ENCODE measurements around the gene NDEL1.

The NDEL1 gene

DNA sequence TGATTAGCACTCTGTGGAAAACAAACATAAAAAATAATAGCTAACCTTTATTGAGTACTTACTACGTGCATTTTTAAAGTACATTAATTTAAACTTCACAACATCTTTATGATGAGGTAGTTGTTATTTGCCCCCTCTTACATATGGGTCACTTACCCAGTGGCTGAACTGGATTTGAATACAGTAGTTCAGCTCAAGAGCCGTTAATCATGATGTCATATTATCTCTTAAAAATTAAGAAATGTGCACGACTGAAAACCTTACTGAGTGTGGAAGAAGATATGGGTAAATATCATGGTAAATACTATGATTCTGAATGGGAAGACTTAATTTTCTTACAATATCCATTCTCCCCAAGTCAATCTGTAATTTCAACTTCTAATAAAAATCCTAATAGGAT lies 17.6 kb downstream of the NDEL1 start:
- no peak for DNase-seq (ENCODE audit: extremely low read depth in 1 of 2, low read depth in 1 of 2)

- DNase-seq (ENCODE audit: extremely low read depth in 1 of 2, low read depth in 1 of 2): no peak
Observed at GRCh38 chr17:8455665-8456209, 20.1 kb downstream of the NDEL1 start.

DNA sequence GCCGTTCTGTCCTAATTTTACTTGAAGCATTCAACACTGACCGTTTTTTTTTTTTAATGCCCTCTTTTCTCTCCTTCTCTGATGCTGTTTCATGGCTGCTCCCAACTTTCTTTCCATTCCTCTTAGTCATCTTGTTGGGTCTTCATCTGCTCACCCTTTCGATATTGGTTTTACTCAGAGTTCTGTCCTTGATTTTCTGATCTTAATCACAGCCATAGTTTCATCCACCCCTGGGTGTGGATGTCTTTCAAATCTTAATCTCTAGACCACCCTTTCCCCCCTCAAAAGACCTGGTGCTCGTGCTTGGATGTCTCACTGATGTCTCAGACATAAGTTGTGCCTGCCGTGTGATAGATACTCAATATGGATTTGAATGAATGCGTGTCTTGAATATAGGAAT lies 22.4 kb downstream of the NDEL1 start:
- DNase-seq (ENCODE audit: extremely low read depth in 1 of 2, low read depth in 1 of 2): no peak

GRCh38 chr17:8459107-8459506 lies 23.4 kb downstream of the NDEL1 start:
- no peak for DNase-seq (ENCODE audit: extremely low read depth in 1 of 2, low read depth in 1 of 2)

GRCh38 chr17:8459831-8460230 lies 24.1 kb downstream of the NDEL1 start:
- no peak for DNase-seq (ENCODE audit: extremely low read depth in 1 of 2, low read depth in 1 of 2)

GRCh38 chr17:8462564-8462963 lies 26.9 kb downstream of the NDEL1 start:
- DNase-seq (ENCODE audit: extremely low read depth in 1 of 2, low read depth in 1 of 2): no peak

DNA sequence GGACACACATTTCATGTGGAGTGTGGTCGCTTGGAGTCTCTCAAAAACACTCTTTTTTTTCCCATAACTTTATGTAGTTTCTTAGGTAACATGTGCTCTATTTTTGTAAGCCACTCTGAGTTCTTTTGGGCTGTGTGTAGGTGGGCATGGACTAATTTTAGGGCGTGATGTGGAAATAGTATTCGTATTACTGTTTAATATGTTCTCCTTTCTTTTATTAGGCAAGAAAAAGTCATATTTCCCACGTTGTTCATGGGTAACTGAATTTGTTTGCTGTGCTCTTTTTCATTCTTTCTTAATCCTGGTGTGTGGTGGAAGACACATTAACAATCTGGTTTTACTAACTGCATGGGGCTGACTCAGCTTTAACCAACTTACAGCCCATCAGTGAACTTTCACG lies 27.4 kb downstream of the NDEL1 start:
- no peak for DNase-seq (ENCODE audit: extremely low read depth in 1 of 2, low read depth in 1 of 2)

GRCh38 chr17:8464941-8465340 lies 29.3 kb downstream of the NDEL1 start:
- DNase-seq (ENCODE audit: extremely low read depth in 1 of 2, low read depth in 1 of 2): no peak

DNA sequence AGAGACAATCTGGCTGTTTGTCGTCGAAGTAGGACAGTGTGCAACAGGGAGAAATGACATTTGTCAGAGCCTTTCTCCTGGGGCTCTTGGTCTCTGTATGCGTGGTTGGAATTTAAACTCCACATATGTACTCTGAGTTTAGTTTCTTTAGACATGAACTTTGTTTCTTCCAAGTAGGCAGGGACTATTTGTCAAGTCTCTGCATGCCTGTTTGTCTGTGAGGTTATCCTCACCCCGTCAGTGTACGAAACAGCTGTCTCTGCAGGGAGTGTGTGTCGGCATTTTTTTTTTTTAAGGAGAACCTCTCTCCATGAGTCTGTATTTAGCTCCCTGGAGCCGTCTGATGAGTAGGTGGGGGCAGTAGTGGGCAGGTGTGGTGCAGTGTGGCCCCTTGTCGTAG lies 29.7 kb downstream of the NDEL1 start:
- DNase-seq (ENCODE audit: extremely low read depth in 1 of 2, low read depth in 1 of 2): no peak

DNA sequence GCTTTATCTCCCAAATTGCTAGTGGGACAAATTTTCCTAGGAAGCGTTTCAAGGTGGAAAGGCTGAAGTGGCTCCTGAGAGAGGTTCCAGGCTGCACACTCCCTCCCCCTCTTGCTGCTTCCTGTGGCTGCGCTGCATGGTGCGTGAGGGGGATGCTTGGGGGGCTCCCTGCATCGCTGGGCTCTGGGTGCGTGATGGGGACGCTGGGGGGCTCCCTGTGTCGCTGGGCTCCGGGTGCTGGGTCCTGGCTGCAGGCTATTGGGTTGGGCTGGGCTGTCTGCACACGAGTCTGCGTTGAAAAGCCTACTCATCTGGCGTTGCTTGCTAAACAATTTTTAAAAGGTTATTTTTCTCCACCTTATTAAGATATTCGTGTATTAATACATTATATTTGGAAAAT lies 30.1 kb downstream of the NDEL1 start:
- no peak for DNase-seq (ENCODE audit: extremely low read depth in 1 of 2, low read depth in 1 of 2)

GRCh38 chr17:8466456-8466855 lies 30.8 kb downstream of the NDEL1 start:
- no peak for DNase-seq (ENCODE audit: extremely low read depth in 1 of 2, low read depth in 1 of 2)

GRCh38 chr17:8466873-8467272 lies 31.2 kb downstream of the NDEL1 start:
- no peak for DNase-seq (ENCODE audit: extremely low read depth in 1 of 2, low read depth in 1 of 2)

GRCh38 chr17:8467527-8467926 lies 31.8 kb downstream of the NDEL1 start:
- no peak for DNase-seq (ENCODE audit: extremely low read depth in 1 of 2, low read depth in 1 of 2)

DNA sequence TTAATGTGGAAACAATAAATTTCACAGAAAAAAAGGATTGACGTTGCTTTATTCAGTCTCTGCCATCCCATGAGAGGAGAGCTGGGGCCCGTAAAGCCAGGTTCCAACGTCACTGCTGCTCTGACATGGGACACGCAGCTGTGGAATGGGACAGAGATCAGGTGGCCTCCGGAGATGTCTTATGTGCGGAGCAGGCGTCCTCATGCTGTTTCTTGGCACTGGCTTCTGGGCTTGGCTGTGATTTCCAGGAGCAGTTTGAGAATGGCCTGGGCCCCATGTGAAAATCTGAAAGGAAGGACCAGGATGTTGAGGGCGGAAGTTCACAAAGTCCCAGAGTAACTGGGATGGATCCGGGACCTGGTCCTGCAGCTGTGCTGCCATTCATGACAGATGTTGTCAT lies 32.4 kb downstream of the NDEL1 start:
- no peak for DNase-seq (ENCODE audit: extremely low read depth in 1 of 2, low read depth in 1 of 2)

GRCh38 chr17:8468980-8469379 lies 33.3 kb downstream of the NDEL1 start:
- no peak for DNase-seq (ENCODE audit: extremely low read depth in 1 of 2, low read depth in 1 of 2)

DNA sequence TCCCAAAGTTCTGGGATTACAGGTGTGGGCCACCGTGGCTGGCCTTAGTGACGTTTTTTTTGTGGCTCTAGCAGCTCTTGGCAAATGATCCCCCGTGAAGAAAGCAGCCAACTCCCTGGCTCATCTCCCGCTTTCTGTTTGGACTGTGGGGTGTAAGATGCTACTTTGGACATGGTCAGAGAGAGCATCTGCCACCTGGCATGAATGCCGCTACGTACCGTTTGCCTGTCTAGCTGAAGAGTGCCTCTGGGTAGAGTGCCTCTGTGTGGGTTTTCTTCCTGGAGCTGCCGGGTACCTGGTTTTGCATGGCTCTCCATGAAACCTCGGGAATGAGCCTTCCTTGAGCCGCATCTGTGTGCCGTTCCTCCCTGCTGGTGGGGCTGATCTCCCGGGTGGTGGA lies 34.3 kb downstream of the NDEL1 start:
- DNase-seq (ENCODE audit: extremely low read depth in 1 of 2, low read depth in 1 of 2): no peak

- no peak for DNase-seq (ENCODE audit: extremely low read depth in 1 of 2, low read depth in 1 of 2)
Observed at GRCh38 chr17:8470447-8471047, 34.9 kb downstream of the NDEL1 start.

DNA sequence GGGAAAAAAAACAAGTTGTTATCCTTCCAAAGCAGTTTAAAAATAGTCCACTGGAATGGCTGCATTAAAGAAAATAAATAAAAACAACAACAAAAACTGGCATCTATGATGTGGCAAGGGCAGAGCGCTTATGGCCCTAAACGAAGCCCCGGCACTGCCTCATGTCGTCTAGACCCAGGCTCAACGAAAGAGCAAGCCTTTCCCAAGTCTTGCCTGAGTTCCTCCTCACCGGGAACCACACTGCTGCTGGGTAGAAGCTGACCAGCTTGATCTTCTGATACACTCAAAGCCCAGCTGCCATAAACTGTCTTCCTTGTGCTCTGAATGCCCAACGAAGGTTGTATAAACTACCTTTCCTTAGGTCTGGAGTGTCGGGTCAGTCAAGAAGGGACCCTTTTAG lies 37.0 kb downstream of the NDEL1 start:
- no peak for DNase-seq (ENCODE audit: extremely low read depth in 1 of 2, low read depth in 1 of 2)

DNA sequence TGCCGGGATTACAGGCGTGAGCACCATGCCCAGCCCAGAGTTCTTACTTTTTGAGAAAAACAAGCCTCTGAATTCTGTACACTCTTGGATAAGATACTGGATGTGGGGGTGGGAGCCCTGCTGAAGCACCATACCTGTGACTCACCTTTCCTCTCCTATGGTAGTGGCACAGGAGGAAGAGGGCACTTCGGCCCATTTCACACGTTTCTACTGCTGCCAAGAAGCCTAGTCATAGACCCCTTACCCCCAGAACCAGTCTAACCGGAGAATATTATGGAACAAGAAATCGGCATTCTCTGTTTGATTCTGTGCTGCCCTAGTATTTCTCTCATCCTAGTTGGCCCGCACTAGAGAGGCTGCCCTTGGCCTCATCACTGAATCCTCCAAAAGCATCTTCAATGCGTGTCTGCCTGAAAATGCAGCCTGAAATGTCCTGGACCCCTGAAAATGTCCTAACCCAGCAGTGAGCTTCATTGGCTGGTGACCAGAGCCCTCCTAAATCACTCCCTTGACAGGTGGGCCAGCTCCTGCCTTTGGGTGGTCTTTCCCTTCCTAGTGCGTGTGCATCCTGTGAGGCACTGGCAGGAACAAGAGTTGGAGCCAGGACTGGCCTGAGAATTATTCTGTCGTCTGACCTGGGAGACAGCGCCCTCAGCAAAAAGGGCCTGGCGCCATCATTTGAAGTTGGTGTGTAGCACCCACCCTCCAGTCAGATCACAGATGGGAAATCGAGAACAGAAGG lies 37.9 kb downstream of the NDEL1 start:
- DNase-seq (ENCODE audit: extremely low read depth in 1 of 2, low read depth in 1 of 2): no peak

DNA sequence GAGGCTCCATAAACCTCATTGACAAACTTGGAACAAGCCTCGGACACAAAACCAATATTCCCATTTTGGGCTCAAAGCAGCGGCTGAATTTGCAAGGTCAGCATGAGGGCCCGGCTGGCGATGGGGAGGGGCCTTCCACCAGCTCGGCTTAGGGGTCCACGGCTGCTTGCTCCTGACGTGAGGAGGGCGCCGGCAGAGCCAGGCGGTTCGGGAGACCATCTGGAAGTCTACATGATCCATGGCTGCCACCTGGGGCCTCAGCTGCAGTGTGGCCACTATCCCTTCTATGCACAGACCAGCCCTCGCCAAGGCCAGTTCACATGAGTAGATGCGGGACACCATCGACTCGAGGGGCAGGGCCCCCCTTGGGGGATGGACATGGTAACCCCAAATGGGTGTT lies 39.1 kb downstream of the NDEL1 start:
- no peak for DNase-seq (ENCODE audit: extremely low read depth in 1 of 2, low read depth in 1 of 2)

- no peak for DNase-seq (ENCODE audit: extremely low read depth in 1 of 2, low read depth in 1 of 2)
Observed at GRCh38 chr17:8475227-8475626, 39.5 kb downstream of the NDEL1 start.

DNA sequence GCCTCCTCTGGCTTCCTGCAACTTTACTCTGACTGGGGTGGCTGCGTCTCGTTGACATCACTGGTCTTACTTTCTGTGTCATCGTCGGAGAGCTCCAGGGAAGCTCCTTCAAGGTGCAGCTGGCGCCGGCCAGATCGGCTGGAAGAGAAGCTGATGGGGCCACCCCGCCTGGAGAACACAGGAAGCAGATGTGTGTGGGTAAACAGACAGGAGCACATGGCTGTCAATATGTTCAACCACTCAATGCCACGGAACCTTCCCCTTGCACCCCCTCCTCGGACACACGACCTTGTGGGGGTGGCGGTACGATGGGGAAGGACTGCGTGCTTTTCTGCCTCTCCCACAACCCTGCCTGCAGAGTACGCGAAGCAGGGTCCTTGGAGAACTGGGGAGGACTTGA lies 40.1 kb downstream of the NDEL1 start:
- no peak for DNase-seq (ENCODE audit: extremely low read depth in 1 of 2, low read depth in 1 of 2)

- DNase-seq (ENCODE audit: extremely low read depth in 1 of 2, low read depth in 1 of 2): no peak
Observed at GRCh38 chr17:8476741-8477140, 41.1 kb downstream of the NDEL1 start.

Data from stimulated activated CD8-positive, alpha-beta memory T cell treated with anti-CD3 and anti-CD28 coated beads, Interleukin-7, amount 100 ng/mL, for 48 hours (primary cell).